K562 (cell line): ENCODE data around the gene HOXB3.

Source experiments
- CTCF ChIP-seq, 3 experiments: IDR thresholded peaks in 2 of 3; conservative IDR thresholded peaks in 1 of 3; 2 replicates each; pipeline ENCODE4 v1.5.1; 2011 to 2012; ENCODE audit warnings: low read length in 3 of 3, mild to moderate bottlenecking in 3 of 3, control low read depth in 2 of 3, improper control_type of control experiment in 1 of 3, inconsistent platforms in 1 of 3, low read depth in 1 of 3, mixed read lengths in 1 of 3, moderate library complexity in 1 of 3; ENCODE audit not compliant: insufficient read depth in 2 of 3
- EZH2 ChIP-seq: IDR thresholded peaks from 2 replicates; pipeline ENCODE4 v1.6.1; 2012; ENCODE audit warnings: low read depth, mild to moderate bottlenecking, inconsistent platforms, low read length, borderline replicate concordance
- HMGN3 ChIP-seq: IDR thresholded peaks from 2 replicates; pipeline ENCODE4 v1.6.1; 2011; ENCODE audit warnings: borderline replicate concordance, low read depth, mild to moderate bottlenecking, mixed read lengths, low read length; ENCODE audit not compliant: insufficient read length; ENCODE audit errors: extremely low read depth
- KLF13 ChIP-seq: fragments of 450-650 bp; IDR thresholded peaks from 2 replicates; pipeline ENCODE4 v1.6.1; 2016; ENCODE audit warnings: missing genetic modification characterization, low read depth, mild to moderate bottlenecking, missing compliant biosample characterization, moderate library complexity, borderline replicate concordance
- LARP7 ChIP-seq: fragments of 450-650 bp; IDR thresholded peaks from 2 replicates; pipeline ENCODE4 v1.6.1; 2016
- SMAD1 ChIP-seq: fragments of 150-350 bp; IDR thresholded peaks from 2 replicates; pipeline ENCODE4 v1.6.1; 2014; ENCODE audit warnings: low read length, low read depth; ENCODE audit not compliant: partially characterized antibody
- SP1 ChIP-seq: sonication (generic); formaldehyde crosslinking; IDR thresholded peaks from 2 replicates; pipeline ENCODE4 v1.8.1; 2022; ENCODE audit warnings: mild to moderate bottlenecking, missing genetic modification reagents
- TRIM28 ChIP-seq: fragments of 450-650 bp; IDR thresholded peaks from 2 replicates; pipeline ENCODE4 v1.6.1; 2017
- YY1 ChIP-seq, 3 experiments: IDR thresholded peaks; 2 replicates each; pipeline ENCODE4 v1.6.1; 2011; ENCODE audit warnings: low read length in 2 of 3, mild to moderate bottlenecking in 2 of 3, moderate library complexity in 2 of 3, borderline replicate concordance in 1 of 3, control low read depth in 1 of 3, low read depth in 1 of 3; ENCODE audit not compliant: insufficient read depth in 3 of 3, insufficient replicate concordance in 2 of 3, control insufficient read depth in 1 of 3, insufficient read length in 1 of 3; ENCODE audit errors: extremely low read depth in 1 of 3
- ZNF232 ChIP-seq: sonication (generic); formaldehyde crosslinking; IDR thresholded peaks from 2 replicates; pipeline ENCODE4 v1.8.0; 2022; ENCODE audit warnings: mild to moderate bottlenecking, missing genetic modification reagents
- ZNF280B ChIP-seq: fragments of 250-450 bp; sonication (Bioruptor Pico); IDR thresholded peaks from 2 replicates; pipeline ENCODE4 v1.5.1; 2021; ENCODE audit warnings: mild to moderate bottlenecking
- ZNF407 ChIP-seq: fragments of 450-650 bp; IDR thresholded peaks from 2 replicates; pipeline ENCODE4 v1.6.1; 2016; ENCODE audit warnings: low read depth

- TF ChIP-seq SP1 (CRISPR knock-in tag) (no peak), EZH2 (no peak), KLF13 (no peak), ZNF232 (CRISPR knock-in tag) (0 out of 2 replicates have a peak, but pooled peaks have one; percentile 58), CTCF (IDR thresholded peaks at IDR 0.05 in 2 of 3, conservative IDR thresholded peaks at IDR 0.05 in 1 of 3; ENCODE audit: insufficient read depth in 2 of 3, low read depth in 1 of 3, low read length in 3 of 3) (no peak), YY1 (IDR thresholded peaks at IDR 0.05; ENCODE audit: borderline replicate concordance in 1 of 3, control insufficient read depth in 1 of 3, extremely low read depth in 1 of 3, insufficient read depth in 3 of 3, insufficient read length in 1 of 3, insufficient replicate concordance in 2 of 3, low read depth in 1 of 3, low read length in 2 of 3) (no peak), TRIM28 (no peak), HMGN3 (no peak), LARP7 (no peak), SMAD1 (no peak), ZNF407 (no peak), ZNF280B (CRISPR knock-in tag) (no peak)
These were observed 35.6 kb upstream of the HOXB3 start for GRCh38 chr17:48625495-48626244.
